ENCODE results near the gene LOXHD1.
A peak's percentile ranks its signal among the peaks of the same experiment; 100 is the strongest.

LOXHD1 gene

DNA sequence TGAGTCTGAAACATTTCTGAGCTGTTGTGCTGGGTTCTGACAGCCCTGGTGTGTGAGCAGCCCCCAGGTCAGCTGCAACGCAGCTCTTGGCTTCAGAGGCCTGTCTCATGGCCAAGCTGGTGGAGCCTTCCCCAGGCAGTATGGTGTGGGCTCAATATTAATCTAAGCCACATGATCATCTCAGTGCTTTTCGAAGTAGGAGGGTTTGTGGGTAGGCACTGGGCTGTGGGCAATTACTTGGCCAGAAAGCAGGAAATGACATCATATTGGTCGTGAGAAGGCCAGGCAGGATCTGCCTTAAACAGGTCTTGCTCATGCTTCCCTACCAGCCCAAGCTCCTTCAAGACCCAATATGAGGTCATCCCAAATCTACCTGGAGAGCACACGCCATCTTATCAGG lies 26.9 kb downstream of the LOXHD1 start:
- H3K4me3 ChIP-seq (replicated peaks; ENCODE audit: low read depth, low read length): no peak overlapping the region
- peak; percentile 38 for DNase-seq (ENCODE audit: extremely low read depth, low read depth)
- TF ChIP-seq, protein P1, sequence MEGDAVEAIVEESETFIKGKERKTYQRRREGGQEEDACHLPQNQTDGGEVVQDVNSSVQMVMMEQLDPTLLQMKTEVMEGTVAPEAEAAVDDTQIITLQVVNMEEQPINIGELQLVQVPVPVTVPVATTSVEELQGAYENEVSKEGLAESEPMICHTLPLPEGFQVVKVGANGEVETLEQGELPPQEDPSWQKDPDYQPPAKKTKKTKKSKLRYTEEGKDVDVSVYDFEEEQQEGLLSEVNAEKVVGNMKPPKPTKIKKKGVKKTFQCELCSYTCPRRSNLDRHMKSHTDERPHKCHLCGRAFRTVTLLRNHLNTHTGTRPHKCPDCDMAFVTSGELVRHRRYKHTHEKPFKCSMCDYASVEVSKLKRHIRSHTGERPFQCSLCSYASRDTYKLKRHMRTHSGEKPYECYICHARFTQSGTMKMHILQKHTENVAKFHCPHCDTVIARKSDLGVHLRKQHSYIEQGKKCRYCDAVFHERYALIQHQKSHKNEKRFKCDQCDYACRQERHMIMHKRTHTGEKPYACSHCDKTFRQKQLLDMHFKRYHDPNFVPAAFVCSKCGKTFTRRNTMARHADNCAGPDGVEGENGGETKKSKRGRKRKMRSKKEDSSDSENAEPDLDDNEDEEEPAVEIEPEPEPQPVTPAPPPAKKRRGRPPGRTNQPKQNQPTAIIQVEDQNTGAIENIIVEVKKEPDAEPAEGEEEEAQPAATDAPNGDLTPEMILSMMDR (IDR thresholded peaks at IDR 0.05; ENCODE audit: low read depth, low read length, missing control alignments): no peak

- H3K4me3 ChIP-seq (replicated peaks; ENCODE audit: low read depth, low read length): no peak overlapping the region
- no peak for DNase-seq (ENCODE audit: extremely low read depth, low read depth)
- TF ChIP-seq, protein P1 (IDR thresholded peaks at IDR 0.05; ENCODE audit: low read depth, low read length, missing control alignments): no peak
Observed at GRCh38 chr18:46629361-46629760, 27.7 kb downstream of the LOXHD1 start.

DNA sequence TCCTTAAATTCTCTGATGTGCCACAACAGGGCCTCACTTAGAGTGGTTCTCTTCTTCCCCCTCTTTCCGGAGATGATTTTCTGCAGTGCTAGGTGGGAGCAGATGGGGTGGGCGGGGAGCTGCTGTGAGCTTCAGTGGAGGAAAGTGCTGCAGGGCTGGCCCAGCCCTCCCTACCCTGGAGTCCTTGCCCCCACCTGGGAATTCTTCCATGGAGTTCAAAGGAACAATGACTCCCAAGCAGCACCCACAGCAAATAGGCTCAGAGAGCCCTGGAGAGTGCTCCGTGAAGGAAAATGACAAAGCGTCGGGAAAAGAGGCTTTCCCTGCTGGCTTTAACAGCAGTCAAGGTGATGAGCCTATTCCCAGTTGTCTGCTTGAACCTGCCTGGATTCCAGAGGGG lies 28.8 kb downstream of the LOXHD1 start:
- no peak overlapping the region for H3K4me3 ChIP-seq (replicated peaks; ENCODE audit: low read depth, low read length)
- DNase-seq (ENCODE audit: extremely low read depth, low read depth): no peak
- TF ChIP-seq, protein P1 (IDR thresholded peaks at IDR 0.05; ENCODE audit: low read depth, low read length, missing control alignments): no peak

DNA sequence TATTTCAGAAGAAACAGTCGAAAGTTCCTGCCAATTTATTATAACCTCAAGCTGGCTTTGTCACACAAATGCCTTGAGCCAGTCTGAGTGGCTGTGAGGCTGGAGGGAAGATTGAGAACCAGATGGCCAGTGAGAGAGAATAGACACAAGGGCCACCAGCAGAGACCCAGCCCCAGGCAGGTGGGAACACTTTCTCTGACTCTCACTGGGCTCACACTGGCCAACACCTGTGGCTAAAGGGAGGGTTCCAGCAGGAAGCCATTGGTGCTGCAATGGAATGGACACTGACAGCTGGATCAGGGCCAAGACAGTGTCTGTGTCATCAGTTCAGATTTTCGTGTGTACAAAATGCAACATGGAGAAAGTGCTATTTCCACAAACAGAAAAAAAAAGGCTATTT lies 29.9 kb downstream of the LOXHD1 start:
- TF ChIP-seq, protein P1 (IDR thresholded peaks at IDR 0.05; ENCODE audit: low read depth, low read length, missing control alignments): no peak
- no peak for DNase-seq (ENCODE audit: extremely low read depth, low read depth)
- no peak overlapping the region for H3K4me3 ChIP-seq (replicated peaks; ENCODE audit: low read depth, low read length)

DNA sequence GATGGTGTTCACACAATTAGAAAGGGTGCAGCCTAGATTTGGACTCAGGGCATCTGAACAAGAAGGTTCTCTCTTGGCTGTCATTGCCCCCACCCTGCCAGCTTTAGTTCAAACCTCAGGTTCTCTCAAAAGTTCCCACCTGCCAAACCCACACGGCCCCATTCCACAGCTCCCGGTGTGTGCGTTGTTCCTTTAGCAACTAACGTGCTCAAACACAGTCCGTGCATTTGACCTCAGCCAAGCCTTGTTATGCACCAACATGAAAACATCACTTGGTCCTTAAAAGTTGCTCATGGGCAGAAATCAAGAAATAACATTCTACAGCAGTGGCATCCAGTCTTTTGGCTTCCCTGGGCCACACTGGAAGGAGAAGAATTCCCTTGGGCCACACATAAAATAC lies 32.0 kb downstream of the LOXHD1 start:
- TF ChIP-seq, protein P1 (IDR thresholded peaks at IDR 0.05; ENCODE audit: low read depth, low read length, missing control alignments): no peak
- DNase-seq (ENCODE audit: extremely low read depth, low read depth): no peak
- no peak overlapping the region for H3K4me3 ChIP-seq (replicated peaks; ENCODE audit: low read depth, low read length)

DNA sequence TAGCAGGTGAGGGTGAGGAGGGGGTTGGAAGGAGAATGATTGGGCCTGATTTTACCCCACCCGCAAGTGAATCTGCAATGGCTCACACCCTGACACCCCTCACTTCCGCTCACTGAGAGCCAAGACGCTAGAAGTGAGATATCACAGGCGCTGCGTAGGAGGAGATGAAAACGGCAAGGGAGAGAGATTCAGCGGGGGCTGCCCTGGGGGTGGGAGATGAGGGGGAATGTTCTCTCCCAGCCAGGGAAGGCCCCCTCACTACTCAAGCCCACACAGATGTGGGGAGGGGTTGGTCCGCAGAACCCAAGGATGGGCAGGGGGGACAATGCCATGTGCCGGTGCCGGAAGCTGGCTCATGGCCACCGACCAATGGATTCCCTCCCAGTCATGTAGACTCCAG lies 32.9 kb downstream of the LOXHD1 start:
- DNase-seq (ENCODE audit: extremely low read depth, low read depth): no peak
- TF ChIP-seq, protein P1 (IDR thresholded peaks at IDR 0.05; ENCODE audit: low read depth, low read length, missing control alignments): no peak
- H3K4me3 ChIP-seq (replicated peaks; ENCODE audit: low read depth, low read length): no peak overlapping the region

- TF ChIP-seq, protein P1 (IDR thresholded peaks at IDR 0.05; ENCODE audit: low read depth, low read length, missing control alignments): no peak
- no peak for DNase-seq (ENCODE audit: extremely low read depth, low read depth)
- H3K4me3 ChIP-seq (replicated peaks; ENCODE audit: low read depth, low read length): no peak overlapping the region
Observed at GRCh38 chr18:46623541-46623940, 33.5 kb downstream of the LOXHD1 start.

All from HFF-Myc (cell line).